GM19099 (cell line): ENCODE results near the gene RPS3.

Source experiments
- POLR2A ChIP-seq: IDR thresholded peaks from 3 replicates; pipeline ENCODE4 v1.6.1; 2011; ENCODE audit warnings: low read depth; ENCODE audit not compliant: insufficient read length; ENCODE audit errors: extremely low read depth

RPS3 gene

DNA sequence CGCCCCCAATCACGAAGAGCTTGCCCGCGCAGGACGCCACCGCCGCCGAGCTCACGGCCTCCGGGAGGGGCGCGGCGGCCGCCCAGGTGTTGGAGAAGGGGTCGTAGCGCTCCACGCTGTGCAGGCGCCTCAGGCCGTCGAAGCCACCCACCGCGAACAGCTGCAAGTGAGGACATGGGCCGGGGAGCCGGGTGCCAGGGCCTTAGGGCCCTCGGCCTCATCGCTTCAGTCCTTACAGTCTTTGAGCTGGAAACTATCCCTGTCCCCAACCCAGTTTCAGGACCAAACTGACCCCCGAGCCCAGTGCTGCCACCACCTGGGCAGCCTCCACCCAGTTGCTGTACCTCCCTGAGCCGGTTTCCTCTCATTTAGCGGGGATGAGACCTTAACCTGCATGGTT, 26.1 kb downstream of the RPS3 start:
- TF ChIP-seq POLR2A = no peak

DNA sequence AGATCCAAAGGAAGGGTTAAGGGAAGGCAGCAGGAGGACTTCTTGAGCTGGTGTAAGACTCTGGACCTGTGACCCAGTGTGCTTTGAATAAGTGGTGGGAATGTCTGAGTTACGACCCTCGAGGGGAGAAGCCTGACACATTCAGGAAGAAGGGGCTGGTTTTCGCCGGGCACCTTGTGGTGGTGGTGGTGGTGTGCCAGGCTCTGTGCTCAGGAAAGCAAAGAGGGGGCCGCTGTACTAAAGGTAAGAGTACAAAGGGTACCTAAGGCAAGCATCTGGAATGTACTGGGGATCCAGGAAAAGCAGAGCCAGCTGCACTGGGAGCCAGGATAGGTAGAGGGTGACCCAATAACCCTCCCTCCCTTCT, 27.4 kb downstream of the RPS3 start:
- no peak for TF ChIP-seq POLR2A

DNA sequence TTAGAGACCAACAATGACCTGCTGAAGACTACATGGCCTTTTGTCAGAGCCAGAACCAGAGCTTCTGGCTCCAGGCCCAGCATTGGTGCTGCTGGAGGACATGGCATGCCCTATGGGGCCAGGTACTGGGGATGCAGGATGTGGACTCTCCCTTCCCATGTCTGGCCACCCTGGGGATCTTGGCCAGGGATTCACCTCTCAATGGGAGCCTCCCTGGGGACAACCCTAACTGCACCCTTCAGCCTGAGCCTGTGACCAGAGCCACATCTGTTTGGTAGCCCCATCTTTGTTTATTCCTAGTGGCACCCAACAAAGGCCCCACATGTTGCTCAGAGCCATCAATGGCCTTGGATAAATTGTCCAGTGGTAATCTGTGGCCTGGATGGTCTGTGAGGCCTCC, 27.9 kb downstream of the RPS3 start:
- no peak for TF ChIP-seq POLR2A

DNA sequence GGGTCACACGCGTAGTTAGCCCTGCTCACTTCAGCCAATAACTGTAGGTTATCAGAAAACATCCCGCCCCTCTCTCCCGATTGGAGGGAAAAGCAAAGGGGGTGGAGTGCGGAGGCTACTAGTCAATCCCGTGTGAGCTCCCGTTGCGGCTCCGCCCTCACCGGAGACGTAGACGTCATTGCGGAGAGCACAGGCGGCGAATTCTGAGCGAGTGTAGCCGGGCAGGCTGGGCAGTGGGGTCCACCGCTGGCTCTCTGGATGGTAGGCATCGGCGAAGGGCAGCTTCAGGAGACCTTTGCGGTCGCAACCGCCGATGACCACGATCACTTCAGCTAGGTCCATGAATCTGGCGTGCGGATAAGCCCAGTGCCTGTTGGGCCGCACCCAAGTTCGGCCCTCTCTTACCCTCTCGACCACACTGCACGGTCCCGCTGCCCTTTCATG, 29.0 kb downstream of the RPS3 start:
- no peak for TF ChIP-seq POLR2A

DNA sequence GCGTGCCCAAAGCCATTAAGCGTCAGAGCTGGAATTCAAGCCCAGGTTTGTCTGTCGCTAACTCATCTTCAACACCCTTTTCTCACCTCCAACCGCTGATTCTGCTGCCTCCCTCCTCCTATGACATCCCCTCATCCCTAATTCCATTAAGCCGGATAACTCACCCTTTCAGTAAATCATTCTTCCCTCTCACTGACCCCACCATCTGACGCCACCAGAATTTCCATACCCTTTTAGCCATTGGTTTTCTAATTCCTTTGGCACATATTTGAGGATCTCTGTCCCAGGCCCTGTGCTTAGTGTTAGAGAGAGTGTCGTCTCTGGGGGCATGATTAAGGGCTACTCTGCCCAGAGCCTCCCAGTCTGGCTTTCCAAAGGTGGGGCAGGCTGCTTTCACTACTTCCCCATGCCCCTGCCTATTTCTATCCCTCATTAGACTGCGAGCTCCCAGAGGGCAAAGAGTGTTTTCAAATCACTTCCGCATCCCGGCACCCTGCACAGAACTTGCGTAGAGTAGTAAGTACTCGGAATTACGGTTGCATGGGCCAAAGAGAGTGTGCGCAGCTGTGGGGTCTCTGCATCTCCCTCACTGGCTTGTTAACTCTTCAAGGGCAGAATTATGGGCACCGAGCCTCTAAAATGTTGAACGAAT, 29.8 kb downstream of the RPS3 start:
- no peak for TF ChIP-seq POLR2A

DNA sequence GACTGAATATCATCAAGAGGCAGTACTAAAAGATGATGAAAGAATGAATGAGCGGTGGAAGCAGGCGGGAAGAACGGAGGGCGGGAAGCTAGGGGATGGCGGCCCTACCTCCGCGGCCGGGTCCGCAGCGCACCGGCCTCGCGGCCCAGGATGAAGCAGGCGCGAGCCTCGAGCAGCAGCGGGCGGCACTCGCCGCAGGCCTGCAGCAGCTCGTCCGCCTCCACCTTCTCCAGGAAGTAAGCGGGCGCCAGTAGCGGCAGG, 30.3 kb downstream of the RPS3 start:
- TF ChIP-seq POLR2A = no peak

DNA sequence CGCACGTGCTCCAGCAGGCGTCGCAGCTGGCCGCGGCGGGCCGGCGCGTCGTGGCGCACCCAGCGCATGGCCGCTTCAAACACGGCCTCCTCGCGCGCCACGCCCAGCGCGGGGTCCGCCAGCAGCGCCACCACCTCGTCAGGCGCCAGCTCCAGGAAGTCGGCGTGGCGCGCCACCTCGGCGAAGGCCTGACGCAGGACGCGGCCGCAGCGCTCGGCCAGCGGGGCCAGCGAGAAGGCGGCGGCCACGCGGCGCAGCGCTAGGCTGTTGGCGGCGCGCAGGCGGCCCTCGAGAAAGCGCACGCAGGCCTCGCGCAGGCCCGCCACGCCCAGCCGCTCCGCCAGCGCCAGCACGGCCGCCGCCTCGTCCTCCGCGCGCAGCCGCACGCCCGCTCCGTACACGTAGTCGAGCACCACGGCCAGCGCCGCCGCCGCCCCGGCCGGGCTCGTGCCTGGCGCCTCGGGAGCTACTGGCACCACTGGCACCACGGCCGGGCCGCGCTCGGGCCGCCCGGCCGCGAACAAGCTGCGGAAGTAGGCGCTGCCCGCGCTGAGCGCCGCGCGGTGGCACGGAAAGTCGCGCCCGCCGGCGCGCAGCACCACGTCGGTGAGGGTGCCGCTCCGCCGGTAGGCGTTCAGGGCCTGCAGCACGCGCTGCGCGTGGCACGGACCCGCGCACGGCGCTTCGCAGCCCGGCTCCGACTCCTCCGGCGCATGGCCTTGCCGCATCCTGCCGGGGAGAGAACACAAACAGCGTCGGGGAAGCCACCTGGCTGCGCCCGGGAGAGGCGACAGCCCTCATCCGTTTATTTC, 30.8 kb downstream of the RPS3 start:
- no peak for TF ChIP-seq POLR2A

DNA sequence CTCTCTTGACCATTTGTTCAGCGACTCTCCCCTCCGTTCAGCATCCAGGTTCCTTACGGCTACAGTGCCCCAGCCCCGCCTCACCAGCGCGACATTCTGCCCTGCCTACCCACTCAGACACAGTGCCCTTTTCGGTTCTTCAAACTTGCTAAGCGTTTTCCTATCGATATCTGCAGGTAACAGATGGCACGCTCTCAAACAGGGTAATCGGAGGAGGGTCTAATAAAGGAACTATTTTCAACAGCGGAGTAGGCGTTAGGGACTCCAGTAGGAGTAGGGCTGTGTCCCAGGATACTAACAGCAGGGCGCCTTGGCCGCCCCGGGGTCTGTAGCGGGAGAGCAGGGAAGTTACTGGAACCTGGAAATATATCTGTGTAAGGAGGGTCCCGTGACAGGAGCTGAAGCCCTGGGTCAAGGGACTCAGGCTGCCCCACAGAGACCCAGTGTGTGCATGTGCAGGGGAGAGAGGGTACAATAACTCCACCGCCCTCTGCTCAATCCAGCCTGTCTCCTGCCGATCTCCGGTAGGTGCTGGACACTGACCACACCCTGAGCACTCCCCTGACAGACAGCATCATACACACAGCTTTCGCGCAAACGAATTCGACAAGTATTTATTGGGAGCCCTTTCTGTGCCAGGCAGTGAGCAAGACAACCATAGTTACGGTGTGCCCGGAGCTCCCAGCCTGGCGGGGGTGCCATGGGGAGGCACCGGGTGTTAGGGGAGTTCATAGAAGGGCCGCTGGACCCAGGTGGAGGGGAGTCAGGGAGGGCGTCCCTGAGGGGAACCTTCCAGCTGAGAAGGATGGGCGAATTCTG, 31.6 kb downstream of the RPS3 start:
- no peak for TF ChIP-seq POLR2A

DNA sequence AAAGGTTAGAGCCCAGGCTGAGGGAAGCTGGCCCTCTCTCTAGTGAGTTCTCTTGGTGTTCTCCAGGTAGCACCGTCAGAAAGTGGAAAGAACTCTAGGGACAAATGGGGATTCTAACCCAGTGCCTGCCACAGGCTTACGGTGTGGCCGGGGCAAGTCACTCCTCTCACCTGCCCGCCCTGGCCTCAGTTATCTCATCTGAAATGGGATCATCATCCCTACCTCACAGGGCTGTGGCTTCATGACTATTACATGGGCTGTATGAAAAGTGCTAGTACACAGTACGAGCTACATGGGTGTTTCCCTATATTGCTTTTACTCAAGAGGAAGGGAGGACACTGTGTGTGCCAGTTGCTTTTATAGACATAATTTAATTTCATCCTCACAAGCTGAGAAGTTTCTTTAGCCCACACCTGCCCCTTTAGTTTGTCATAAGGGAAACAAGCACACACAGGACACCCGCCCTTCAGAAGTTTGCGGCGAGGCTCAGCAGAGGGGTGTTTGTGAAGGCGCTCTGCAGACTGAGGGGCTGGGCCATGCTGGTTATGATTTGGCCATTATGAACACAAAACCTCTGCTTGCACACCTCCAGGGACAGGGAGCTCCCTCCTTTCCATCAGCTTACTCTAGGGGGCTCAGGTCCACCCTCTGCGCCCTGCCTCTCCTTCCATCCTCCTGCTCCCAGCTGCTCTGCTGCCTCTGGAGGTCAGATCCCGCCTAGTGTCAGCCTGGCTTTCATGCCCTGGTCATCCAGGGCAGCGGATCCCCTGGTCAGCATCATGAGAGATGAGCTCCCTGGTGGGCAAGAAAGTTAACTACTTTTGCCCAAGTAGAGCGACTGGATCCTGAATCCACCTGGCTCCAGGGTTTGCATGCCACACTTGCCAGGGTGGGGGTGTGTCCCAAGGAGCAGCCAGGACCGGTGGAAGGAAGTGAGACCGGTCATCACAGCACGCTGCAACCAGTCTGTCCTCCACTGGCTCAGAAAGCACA, 32.5 kb downstream of the RPS3 start:
- TF ChIP-seq POLR2A = no peak

DNA sequence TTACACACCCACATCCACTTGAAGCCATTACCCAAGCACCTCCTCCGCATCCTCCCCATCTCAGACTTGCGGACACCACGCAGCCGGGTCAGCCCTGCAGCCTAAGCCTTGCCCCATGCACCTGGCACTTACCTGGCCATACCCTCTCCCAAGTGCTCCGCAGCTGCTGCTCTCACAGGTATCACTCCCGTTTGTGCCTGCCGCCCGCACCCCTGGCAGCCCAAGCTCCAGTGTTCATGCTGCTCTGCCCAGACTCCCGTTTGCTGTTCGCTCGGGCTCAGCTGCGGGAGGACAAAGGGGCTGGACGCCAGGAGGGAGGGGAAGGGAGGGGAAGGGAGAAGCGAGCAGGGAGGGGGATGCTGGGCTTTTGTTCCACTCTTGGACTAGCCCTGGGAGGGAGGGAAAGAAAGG, 33.6 kb downstream of the RPS3 start, which contains the start of gene KLHL35:
Gene KLHL35, minus strand, starts transcription at position 293 of the 411 bp plus-strand sequence. CDS start 2,574 bp downstream, outside the sequence.
- TF ChIP-seq POLR2A = no peak

DNA sequence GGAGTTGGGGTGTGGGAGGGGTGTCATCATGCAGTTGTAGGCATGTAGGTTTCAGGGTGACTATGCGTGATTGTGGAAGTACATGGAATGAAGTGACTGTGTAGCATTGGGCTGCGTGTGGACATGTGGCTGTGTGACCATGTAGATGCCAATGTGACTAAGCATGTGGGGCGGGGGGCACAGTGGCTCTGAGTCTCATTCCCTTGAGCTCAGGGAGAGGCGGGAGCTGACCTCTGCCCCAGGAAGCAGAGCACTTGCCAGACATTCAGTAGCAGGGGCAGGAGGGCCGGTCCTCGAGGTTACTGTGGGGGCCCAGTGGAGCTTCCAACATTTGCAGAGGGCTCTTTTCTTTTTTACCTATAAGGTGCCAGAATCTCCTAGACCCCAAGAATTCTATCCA, 34.1 kb downstream of the RPS3 start:
- TF ChIP-seq POLR2A = no peak

DNA sequence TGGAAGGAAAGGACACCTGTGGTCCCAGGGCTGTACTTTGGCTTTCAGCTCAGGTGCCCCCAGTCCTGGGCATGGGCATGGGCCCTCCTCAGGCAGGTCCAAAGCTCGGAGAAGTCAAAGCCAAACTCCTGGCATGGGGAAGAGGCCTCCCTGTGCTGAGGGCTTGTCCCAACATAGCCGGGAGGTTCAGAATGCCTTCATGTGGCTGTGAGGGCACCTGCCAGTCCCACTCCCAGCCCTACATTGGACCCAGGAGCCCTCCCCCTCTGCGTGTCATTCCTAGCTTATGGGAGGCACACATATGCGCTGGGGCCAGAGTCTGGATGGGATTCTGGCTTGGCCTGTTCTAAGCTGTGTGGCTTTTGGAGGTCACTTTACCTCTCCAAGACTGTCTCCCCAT, 34.7 kb downstream of the RPS3 start:
- TF ChIP-seq POLR2A = no peak

DNA sequence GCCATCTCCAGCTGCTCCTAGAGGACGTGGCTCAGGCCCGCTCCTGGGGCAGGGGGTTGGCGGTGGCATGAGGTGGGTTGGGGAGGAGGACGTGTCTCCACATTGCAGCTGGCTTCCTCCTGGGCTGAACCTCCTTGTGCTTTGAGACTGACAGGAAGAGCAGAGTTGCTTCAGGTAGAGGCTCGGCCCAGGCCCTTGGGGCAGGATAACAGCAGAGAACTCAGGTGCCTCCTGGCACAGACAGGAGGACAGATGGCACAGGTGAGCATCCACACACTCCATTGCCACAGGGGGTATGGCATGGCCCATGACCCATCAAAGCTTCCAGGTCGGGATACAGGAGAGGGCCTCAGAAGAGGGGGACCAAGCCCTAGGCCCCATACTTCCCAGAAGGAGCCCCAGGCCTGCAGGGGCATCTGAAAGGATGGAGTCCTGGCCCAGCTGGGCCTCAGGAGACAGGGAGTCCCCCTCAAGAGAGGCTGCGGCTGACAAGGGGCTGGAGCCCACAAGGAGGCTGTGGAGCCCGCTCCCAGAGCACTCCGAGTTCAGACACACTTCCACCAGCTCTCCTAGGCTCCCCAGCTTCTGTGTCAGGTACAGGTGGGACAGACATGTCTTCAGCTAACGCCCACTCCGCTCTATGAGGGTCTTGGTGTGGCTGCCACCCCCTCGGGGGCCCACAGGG, 35.7 kb downstream of the RPS3 start:
- TF ChIP-seq POLR2A = no peak

DNA sequence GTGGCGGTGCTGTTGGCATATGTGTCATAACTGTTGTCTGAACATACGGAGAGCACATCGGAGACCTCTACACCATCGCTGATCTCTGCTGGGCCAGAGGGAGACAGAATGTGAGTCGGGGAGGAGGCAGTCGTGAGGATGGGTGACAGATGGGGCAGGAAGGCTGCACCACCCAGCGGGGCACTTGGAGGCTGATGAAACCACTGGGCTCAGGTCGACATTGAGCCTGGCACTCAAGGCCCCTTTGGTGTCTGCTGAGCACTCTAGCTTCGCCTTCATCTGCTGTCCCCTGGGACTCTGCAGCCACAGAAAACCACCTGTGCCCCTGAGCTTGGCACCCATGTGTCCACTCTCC, 36.2 kb downstream of the RPS3 start:
- TF ChIP-seq POLR2A = no peak
